Suppressor macrophage treated with lipopolysaccharide for 1 hour (primary cell): Measurements from ENCODE around the gene MC3R.

ENCODE experiments used
- DNase-seq, 3 donors: peaks; one replicate each; pipeline ENCODE4 v3.0.0-alpha.2; 2020 to 2022

MC3R gene

GRCh38 chr20:56257604-56258003, 9.1 kb downstream of the MC3R start:
- no peak for DNase-seq

- DNase-seq = no peak
These were observed 11.4 kb downstream of the MC3R start for GRCh38 chr20:56259948-56260347.

- no peak for DNase-seq
These were observed 20.0 kb downstream of the MC3R start for GRCh38 chr20:56268536-56268935.

GRCh38 chr20:56271974-56272373, 23.4 kb downstream of the MC3R start:
- no peak for DNase-seq

GRCh38 chr20:56273491-56273890, 25.0 kb downstream of the MC3R start:
- DNase-seq = no peak

- DNase-seq = no peak
These were observed 25.6 kb downstream of the MC3R start for GRCh38 chr20:56274156-56274555.

- DNase-seq = peak in 2 of 3 donors; percentile 12 to 32
These were observed 29.7 kb downstream of the MC3R start for GRCh38 chr20:56278196-56278595.

GRCh38 chr20:56285496-56285895, 37.0 kb downstream of the MC3R start:
- no peak for DNase-seq

GRCh38 chr20:56289652-56290051, 41.1 kb downstream of the MC3R start:
- no peak for DNase-seq

GRCh38 chr20:56299362-56299761, 50.8 kb downstream of the MC3R start:
- DNase-seq = no peak
